ENCODE results near the gene SUCLG2.

SUCLG2 gene

GRCh38 chr3:67661089-67661488, 6.7 kb upstream of the SUCLG2 start:
- TF ChIP-seq SPI1 (IDR thresholded peaks at IDR 0.05; ENCODE audit: borderline replicate concordance, low read depth) (no peak), POLR2AphosphoS5 (IDR thresholded peaks at IDR 0.05; ENCODE audit: low read depth) (no peak), CTCF (IDR thresholded peaks at IDR 0.05; ENCODE audit: insufficient read depth, low read length) (no peak), GABPA (IDR thresholded peaks at IDR 0.05; ENCODE audit: low read depth) (no peak), REST (IDR thresholded peaks at IDR 0.05; ENCODE audit: insufficient replicate concordance, low read depth) (no peak)
- Histone ChIP-seq H3K4me3 (replicated peaks; ENCODE audit: insufficient read depth, low read length) (no peak overlapping the region), H3K27ac (replicated peaks) (no peak overlapping the region), H3K27me3 (ENCODE audit: insufficient read depth, poor library complexity, severe bottlenecking) (no peaks in the 10 kb centered on the region)
- no peak for DNase-seq (ENCODE audit: low read depth in 1 of 2, low spot score in 1 of 2)

GRCh38 chr3:67657192-67657591, 2.8 kb upstream of the SUCLG2 start:
- TF ChIP-seq SPI1 (IDR thresholded peaks at IDR 0.05; ENCODE audit: borderline replicate concordance, low read depth) (peak; percentile 67; the same call in 1 of the 2 replicates), CTCF (IDR thresholded peaks at IDR 0.05; ENCODE audit: insufficient read depth, low read length) (no peak), GABPA (IDR thresholded peaks at IDR 0.05; ENCODE audit: low read depth) (no peak), REST (IDR thresholded peaks at IDR 0.05; ENCODE audit: insufficient replicate concordance, low read depth) (no peak), POLR2AphosphoS5 (IDR thresholded peaks at IDR 0.05; ENCODE audit: low read depth) (no peak)
- peak in 1 of 2 experiments; percentile 39 for DNase-seq (ENCODE audit: low read depth in 1 of 2, low spot score in 1 of 2)
- Histone ChIP-seq H3K27me3 (ENCODE audit: insufficient read depth, poor library complexity, severe bottlenecking) (no peaks in the 10 kb centered on the region), H3K27ac (replicated peaks) (no peak overlapping the region), H3K4me3 (replicated peaks; ENCODE audit: insufficient read depth, low read length) (no peak overlapping the region)

GRCh38 chr3:67656614-67657013, 2.2 kb upstream of the SUCLG2 start:
- DNase-seq (ENCODE audit: low read depth in 1 of 2, low spot score in 1 of 2), result no peak
- Histone ChIP-seq H3K27me3 (ENCODE audit: insufficient read depth, poor library complexity, severe bottlenecking) (no peaks in the 10 kb centered on the region), H3K27ac (replicated peaks) (no peak overlapping the region), H3K4me3 (replicated peaks; ENCODE audit: insufficient read depth, low read length) (no peak overlapping the region)
- TF ChIP-seq GABPA (IDR thresholded peaks at IDR 0.05; ENCODE audit: low read depth) (no peak), CTCF (IDR thresholded peaks at IDR 0.05; ENCODE audit: insufficient read depth, low read length) (no peak), SPI1 (IDR thresholded peaks at IDR 0.05; ENCODE audit: borderline replicate concordance, low read depth) (no peak), REST (IDR thresholded peaks at IDR 0.05; ENCODE audit: insufficient replicate concordance, low read depth) (no peak), POLR2AphosphoS5 (IDR thresholded peaks at IDR 0.05; ENCODE audit: low read depth) (no peak)

All from HL-60 (cell line).